ENCODE measurements around the gene PTTG1.

DNA sequence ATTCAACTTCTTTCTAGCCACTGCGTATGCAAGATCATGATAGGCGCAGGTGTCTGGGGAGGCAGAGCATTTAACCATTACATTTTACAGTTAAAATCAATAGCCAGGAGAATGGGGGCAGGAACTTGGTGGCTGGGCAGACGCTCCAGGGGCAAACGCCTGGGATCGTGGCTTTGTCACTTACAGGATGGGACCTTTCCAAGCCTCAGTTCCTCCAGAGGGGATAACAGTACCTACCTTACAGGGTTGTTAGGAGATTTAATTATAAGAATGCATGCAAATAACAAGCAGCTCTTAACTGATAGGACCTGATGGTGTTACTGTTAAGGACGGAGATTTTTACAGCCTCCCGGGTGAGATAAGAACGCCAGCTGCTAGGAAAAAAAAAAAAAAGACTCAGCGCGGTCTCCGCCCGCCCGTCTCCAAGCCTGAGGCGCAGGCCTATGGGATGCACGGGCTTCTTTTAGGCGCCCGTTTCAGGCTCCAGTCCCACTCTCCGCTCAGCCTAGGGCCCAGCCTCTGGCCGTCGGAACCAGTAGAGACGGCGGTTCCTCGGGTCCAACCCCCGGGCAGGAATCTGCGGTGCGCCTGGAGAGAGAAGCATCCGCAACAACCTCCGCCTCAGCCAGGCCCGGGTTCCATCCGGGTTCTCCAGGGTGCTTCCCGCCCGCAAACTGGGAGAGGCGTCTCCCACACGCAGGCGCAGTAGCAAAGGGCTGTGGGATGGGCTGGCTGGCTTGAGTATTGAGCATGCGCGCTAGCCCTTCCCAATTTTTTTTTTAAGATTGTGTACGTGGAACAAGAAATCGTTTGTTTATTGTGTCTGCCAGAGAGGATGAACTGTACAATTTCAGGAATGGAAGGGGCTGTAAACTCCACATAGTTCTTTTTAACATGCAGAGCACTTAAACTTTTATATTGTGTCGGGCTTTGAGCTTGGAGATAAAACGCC, 22.0 kb upstream of the PTTG1 start, which contains the start of gene FAM200C:
- TF ChIP-seq, protein P1, sequence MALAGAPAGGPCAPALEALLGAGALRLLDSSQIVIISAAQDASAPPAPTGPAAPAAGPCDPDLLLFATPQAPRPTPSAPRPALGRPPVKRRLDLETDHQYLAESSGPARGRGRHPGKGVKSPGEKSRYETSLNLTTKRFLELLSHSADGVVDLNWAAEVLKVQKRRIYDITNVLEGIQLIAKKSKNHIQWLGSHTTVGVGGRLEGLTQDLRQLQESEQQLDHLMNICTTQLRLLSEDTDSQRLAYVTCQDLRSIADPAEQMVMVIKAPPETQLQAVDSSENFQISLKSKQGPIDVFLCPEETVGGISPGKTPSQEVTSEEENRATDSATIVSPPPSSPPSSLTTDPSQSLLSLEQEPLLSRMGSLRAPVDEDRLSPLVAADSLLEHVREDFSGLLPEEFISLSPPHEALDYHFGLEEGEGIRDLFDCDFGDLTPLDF (CRISPR knock-in tag; IDR thresholded peaks at IDR 0.05), result no peak
- TF ChIP-seq, protein P2, sequence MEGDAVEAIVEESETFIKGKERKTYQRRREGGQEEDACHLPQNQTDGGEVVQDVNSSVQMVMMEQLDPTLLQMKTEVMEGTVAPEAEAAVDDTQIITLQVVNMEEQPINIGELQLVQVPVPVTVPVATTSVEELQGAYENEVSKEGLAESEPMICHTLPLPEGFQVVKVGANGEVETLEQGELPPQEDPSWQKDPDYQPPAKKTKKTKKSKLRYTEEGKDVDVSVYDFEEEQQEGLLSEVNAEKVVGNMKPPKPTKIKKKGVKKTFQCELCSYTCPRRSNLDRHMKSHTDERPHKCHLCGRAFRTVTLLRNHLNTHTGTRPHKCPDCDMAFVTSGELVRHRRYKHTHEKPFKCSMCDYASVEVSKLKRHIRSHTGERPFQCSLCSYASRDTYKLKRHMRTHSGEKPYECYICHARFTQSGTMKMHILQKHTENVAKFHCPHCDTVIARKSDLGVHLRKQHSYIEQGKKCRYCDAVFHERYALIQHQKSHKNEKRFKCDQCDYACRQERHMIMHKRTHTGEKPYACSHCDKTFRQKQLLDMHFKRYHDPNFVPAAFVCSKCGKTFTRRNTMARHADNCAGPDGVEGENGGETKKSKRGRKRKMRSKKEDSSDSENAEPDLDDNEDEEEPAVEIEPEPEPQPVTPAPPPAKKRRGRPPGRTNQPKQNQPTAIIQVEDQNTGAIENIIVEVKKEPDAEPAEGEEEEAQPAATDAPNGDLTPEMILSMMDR (IDR thresholded peaks at IDR 0.05), result no peak

All from WTC11 (cell line).